Activated CD8-positive, alpha-beta memory T cell treated with anti-CD3 and anti-CD28 coated beads, Interleukin-2, amount 50 U/mL, for 1 hour (primary cell): ENCODE measurements around the gene PPP4R1.
"Not testable (repeated sequence)": the region's sequence is repeated elsewhere in the genome, so short reads cannot be mapped to it uniquely, and the experiment has no call there.

Source experiments
- DNase-seq: peaks from one replicate; pipeline ENCODE4 v3.0.0-alpha.2; 2020; ENCODE audit errors: extremely low read depth

Gene PPP4R1

DNA sequence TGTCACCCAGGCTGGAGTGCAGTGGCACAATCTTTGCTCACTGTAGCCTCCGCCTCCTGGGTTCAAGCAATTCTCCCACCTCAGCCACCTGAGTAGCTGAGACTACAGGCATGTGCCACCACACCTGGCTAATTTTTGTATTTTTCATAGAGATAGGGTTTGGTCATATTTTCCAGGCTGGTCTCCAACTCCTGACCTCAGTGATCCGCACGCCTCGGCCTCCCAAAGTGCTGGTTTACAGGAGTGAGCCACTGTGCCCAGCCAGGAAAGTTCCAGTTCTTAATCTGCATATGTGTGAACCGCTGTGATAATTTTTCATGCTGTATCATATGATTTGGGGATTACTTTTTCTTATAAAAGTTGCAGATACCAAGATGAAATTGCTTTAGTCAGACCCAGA lies 14.6 kb upstream of the PPP4R1 start:
- no peak for DNase-seq

DNA sequence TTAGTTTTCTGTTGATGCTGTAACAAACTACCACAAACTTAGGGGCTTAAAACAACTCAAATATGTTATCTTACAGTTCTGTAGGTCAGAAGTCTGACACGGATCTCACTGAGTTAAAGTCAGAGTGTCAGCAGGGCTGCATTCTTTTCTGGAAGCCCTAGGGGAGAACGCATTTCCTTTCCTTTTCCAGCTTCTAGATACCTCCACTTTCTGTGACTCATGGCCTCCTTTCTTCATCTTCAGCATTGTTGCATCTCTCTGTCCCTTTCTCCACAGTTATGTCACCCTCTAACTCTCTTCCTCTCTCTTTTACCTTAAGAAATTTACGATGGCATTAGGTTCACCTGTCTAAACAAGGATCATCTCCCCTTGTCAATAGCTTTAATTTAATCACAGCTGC lies 13.3 kb upstream of the PPP4R1 start:
- DNase-seq = no peak

GRCh38 chr18:9619990-9620389 lies 5.6 kb upstream of the PPP4R1 start:
- DNase-seq = no peak

DNA sequence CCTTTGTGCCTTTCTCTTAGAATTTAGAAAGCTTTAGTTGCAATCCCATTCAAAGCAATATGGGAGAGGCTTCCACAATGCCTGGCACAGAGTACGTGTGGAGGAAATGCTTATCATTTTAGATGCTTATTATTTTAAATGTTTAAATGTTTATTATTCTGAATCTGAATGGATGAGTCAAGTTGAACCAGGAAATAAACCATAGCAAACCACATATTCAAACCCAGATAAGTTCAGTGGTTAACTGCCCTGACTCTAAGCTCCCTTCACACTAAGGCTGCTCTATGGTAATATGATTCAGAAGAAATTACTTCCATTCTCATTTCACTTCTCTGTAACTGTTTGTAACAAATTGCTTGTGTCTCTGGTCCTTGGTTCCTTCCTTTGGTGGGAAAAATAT lies 5.2 kb upstream of the PPP4R1 start:
- no peak for DNase-seq

- DNase-seq = no peak
Measured at GRCh38 chr18:9619056-9619455, 4.7 kb upstream of the PPP4R1 start.

DNA sequence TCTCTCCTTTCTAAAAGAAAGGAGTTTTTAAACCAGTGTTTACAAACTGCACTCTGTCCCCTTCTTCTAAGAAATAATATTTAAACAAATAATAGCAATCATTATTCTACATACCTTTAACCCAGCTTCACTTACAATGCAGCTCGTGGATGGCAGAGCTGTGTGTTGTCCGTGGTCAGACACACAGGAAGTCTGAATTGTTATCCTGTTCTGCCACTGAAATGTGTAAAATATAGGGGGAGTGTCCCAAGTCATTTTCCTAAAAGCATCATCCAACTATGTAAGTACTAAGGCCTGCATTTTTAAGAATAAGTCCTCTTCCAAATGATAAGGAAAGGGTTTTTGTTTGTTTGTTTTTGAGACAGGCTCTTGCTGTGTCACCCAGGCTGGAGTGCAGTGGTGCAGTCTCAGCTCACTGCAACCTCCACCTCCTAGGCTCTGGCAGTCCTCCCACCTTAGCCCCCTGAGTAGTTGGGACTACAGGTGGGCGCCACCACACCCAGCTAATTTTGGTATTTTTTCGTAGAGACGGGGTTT lies 2.7 kb upstream of the PPP4R1 start:
- no peak for DNase-seq

DNA sequence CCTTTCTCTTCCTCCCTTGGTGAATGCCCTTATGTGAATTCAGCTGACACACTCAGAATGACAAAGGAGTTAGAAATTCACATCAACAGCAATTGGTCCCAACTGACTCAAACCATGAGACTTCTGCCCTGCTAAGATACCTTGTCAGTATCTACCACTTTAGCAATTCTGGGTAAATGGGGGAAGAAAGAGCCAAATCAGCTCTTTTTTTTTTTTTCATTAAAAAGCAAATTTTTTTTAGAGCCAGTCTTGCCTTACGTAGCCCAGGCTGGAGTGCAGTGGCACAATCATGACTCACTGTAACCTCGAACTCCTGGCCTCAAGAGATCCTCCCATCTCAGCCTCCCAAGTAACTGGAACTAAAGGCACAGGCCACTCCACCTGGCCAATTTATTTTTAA lies 1.7 kb upstream of the PPP4R1 start:
- no peak for DNase-seq

DNA sequence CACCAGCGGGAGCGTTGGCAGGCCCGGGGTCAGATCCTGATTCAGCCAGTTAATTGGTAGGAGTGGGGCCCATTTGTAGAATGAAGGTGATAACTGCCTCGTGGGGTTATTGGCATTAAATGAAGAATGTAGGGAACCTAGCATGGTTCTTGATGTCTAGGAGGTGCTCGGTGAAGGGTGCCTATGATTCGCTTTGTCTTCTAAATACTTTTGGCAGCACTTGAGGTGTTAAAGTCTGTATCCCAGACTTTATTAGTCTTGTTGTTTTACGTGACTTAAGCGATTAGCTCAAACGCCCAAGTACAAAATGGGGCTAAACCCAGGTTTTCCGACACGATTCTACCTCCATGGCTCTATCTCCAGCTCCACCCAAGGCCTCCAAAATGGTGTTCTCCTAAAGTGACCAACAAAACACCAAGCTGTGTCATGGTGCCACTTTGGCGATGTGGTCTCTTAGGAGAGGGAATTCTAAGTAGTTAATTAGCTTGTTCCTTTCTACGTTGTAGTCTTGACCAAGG lies 980 bp upstream of the PPP4R1 start:
- no peak for DNase-seq

DNA sequence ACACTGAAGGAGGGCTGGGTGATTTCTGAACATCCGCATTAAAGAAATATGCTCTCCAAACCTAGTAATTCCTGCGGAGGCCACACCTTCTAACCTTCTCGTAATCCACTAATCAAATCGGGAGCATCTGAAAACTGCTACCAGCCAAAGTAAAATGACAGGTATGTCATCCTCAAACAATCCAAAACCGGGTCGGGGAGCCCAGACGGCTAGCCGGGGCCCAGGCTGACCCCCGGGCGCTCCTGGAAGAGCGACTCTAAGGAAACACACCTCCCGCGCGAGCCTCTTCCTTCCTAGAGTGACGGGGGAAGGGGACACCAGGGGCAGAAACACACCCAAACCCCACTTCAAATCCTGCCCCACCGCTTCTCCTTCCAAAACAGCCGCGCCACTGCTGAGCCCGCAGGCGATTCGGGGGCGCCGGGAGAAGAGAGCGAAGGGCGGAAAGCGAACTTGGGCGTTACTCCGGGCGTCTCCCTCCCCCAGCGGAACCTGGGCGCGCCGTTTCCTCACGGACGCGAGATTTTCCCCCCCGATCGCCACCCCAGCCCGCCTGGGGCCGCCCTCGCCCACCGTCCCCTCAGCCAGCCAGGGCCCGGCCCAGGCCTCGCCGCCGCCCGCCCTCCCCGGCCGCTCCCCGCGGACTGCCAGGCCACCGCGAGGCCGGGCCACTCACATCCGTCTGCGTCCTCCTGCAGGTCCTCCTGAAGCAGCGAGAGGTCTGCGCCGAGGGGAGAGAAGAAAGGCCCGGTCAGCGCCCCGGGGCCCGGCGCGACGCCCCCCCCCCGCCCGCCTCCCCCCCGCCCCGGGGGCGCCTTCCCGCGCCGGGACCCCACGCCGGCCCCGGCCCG lies 584 bp downstream of the PPP4R1 start:
- no peak for DNase-seq

DNA sequence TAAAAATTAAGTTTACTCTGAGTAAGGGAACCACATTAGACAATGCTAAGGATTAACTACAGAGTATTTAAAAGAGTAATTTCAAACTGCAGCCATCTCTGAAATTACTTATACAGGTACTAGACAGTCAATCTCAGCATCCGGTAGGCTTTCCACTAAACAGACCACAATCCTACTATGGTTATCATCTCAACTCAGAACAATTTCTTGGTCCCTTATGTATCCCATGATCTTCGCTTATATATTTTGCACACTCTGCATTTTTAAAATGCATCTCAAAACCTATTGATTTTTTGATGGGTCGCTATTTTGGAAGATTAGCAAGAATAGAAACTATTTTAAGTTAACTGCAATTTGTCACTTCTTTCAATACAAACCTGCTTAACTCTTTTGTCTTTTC lies 1.4 kb downstream of the PPP4R1 start:
- DNase-seq = no peak

DNA sequence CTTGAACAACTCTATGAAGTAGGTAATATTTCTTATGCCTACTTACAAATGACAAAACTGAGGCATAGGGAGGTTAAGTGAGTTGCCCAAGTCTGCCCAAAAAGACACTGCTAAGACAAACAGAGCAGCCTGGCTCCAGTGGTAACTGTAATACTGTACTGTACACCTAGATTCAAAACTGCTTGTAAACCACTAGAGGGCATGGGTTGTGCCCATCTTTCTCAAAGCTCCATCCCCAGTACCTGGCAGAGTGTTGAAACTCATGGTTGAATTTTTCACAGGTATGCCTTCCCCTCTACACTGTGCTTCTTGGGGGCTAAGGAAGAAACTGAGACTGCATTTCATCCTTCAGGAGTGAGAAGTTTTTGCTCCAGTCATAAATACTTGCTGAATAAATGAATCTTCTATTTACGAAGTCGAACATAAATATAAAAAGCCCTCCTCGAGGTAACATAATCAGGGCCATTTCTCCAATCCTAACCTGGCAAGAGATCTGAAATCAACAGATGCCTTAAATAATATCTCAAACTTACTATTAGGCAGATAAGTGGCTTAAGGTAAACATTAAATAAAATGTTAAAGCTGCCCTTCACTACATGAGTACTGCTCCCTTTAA lies 2.0 kb downstream of the PPP4R1 start:
- no peak for DNase-seq

DNA sequence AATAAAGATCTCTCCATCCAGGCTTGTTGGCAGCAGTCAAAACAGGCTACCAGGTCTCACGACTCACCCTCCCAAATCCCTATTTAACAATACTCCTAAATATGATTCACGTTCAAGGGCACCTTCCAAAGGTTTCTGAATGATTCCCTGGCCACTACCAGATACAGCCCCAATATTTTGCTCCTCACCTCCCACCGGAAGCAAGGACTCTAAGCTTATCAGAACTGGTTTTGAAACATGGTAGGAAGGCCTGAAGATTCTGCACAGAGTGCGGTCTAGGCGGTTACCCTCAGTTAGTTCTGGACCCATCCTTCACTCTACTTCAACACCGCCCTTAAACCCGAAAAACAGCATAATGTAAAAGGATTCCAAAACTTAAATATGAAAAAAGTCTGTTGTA lies 5.2 kb downstream of the PPP4R1 start:
- no peak for DNase-seq

- no peak for DNase-seq
Measured at GRCh38 chr18:9608728-9609127, 5.6 kb downstream of the PPP4R1 start.

GRCh38 chr18:9608298-9608697 lies 6.1 kb downstream of the PPP4R1 start:
- no peak for DNase-seq

DNA sequence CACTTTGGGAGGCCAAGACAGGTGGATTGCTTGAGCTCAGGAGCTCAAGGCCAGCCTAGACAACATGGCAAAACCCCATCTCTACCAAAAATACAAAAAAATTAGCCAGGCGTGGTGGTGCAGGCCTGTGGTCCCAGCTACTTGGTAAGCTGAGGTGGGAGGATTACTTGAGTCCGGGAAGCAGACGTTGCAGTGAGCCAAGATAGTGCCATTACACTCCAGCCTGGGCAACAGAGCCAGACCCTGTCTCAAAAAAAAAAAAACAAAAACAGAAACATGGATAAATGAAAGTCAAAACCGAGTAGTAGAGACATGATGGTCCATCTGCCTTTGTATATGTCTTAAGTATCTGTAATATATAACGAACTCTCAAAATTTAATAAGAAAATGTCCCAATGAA lies 7.2 kb downstream of the PPP4R1 start:
- DNase-seq = not testable (repeated sequence)

DNA sequence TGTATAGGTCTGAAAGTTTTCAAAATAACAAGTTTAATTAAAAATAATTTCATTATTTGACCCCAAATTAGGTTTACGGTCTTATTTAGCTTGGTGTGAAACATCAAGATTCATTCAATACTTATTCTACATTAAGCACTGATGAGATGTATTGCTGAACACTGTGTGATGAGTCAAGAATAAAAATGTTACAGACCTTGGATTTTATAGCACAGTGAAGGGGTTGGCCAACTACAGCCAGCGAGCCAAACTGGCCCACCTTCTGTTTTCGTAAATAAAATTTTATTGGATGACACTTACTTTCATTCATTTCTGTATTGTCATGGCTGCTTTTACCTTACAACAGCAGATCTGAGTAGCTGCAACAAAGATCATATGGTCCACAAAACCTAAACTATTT lies 8.3 kb downstream of the PPP4R1 start:
- no peak for DNase-seq

DNA sequence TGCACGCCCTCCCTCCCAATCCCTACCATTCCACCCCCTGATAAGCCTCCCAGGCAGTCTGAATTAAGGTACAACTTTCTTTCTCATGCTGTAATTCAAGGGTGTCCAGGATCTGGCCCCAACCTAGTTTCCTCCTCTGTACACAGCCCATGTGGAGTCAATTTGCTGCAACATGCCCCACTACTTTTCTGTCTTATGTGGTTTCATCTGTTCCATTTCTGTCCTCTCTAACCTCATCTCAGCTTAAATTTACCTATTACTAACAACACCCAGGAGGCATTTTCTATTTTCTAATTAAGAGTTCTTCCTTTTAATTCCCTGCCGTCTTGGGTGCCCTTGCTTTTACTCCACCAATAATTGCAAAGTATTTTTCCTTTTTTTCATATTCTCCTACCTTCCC lies 10.0 kb downstream of the PPP4R1 start:
- no peak for DNase-seq

- DNase-seq = no peak
Measured at GRCh38 chr18:9599328-9599727, 15.0 kb downstream of the PPP4R1 start.

GRCh38 chr18:9597609-9598008 lies 16.8 kb downstream of the PPP4R1 start:
- no peak for DNase-seq

DNA sequence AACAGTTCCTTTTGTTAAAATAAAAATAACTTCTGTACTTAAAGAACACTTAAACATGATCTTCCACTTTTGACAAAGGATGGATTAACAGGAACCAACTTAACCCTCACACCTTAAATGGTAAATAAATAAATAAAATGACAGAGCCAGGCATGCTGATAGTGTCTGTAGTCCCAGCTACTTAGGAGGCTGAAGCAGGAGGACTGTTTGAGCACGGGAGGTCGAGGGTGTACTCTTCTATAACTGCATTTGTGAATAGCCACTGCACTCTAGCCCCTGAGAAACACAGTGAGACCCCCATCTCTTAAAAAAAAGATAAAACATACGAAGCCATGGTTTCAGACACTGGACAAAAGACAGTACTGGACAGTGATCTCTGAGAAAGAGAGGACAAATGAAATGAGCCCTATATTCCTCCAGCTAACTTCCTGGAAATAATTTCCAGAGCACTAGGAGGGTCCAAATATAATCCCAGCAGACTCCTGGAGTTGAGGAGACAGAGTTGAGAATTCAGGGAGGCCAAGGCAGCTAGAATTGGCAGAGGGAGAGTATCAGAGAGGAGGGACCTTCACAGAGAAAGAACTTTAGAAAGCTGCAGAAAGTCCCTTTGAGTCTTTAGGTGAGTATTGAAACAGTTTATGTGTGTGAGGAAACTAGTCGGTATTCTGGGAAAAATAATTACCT lies 17.4 kb downstream of the PPP4R1 start:
- DNase-seq = no peak

DNA sequence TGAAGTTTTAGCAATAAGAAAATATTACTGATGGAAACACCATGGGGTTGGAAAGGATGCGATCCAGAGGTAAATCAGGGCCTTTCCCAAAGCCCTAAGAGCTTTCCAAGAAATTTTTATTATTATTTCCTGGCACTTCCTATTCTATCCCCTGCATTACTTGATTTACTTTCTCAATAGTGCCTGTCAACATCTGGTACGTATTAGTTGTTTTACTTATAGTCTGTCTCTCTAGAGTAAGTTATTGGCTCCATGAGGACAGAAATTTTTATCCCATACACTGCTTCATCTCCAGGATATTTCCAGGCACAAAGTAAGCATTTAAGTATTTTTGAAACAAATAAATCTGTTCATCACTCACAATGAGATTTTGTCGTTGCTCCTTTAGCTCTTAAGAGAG lies 18.1 kb downstream of the PPP4R1 start:
- DNase-seq = no peak

GRCh38 chr18:9594823-9595596 lies 19.3 kb downstream of the PPP4R1 start:
- DNase-seq = no peak
